Tibial nerve (tissue), 4 donors: ENCODE measurements around the gene CTNNA2.

Experiments
- EP300 ChIP-seq, 2 donors: sonication (generic); formaldehyde crosslinking; IDR thresholded peaks; one replicate each; pipeline ENCODE4 v1.6.1; 2017; ENCODE audit warnings: antibody characterized with exemption in 2 of 2, mild to moderate bottlenecking in 1 of 2
- POLR2A ChIP-seq, 2 donors: fragments of 450-650 bp; IDR thresholded peaks; one replicate each; pipeline ENCODE4 v1.6.1; 2017; ENCODE audit warnings: antibody characterized with exemption in 2 of 2, mild to moderate bottlenecking in 2 of 2, moderate library complexity in 2 of 2
- TF ChIP-seq, protein P1 (sequence below), 5 experiments: fragments of 200-600 bp in 3 of 5; fragments of 450-650 bp in 2 of 5; sonication (generic) in 3 of 5; IDR thresholded peaks; one replicate each; pipeline ENCODE4 v1.5.1; 2016 to 2019; ENCODE audit warnings: antibody characterized with exemption in 5 of 5, mild to moderate bottlenecking in 3 of 5, moderate library complexity in 2 of 5

DNA sequence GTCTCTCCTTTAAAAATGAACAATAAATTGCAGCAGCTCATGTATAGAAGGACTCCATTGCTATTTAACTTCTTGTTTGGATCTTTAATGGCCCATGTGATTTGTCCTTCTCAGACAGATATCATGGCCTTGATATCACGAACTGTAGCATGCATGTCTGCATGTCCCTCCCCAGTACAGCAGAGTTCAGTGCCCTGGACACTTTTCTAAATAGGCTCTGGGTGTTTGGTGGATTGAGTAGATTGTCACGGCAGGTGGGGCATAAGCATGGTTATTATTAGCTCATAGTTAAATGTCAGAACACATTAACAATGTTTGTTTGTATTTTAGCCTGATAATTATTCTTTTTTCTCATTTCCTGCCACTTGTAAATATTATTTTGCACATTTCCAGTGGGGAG lies 673.4 kb downstream of the CTNNA2 start:
- TF ChIP-seq, protein P1, sequence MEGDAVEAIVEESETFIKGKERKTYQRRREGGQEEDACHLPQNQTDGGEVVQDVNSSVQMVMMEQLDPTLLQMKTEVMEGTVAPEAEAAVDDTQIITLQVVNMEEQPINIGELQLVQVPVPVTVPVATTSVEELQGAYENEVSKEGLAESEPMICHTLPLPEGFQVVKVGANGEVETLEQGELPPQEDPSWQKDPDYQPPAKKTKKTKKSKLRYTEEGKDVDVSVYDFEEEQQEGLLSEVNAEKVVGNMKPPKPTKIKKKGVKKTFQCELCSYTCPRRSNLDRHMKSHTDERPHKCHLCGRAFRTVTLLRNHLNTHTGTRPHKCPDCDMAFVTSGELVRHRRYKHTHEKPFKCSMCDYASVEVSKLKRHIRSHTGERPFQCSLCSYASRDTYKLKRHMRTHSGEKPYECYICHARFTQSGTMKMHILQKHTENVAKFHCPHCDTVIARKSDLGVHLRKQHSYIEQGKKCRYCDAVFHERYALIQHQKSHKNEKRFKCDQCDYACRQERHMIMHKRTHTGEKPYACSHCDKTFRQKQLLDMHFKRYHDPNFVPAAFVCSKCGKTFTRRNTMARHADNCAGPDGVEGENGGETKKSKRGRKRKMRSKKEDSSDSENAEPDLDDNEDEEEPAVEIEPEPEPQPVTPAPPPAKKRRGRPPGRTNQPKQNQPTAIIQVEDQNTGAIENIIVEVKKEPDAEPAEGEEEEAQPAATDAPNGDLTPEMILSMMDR (IDR thresholded peaks at IDR 0.05) = no peak
- TF ChIP-seq POLR2A (IDR thresholded peaks at IDR 0.05) = no peak
- TF ChIP-seq EP300 (IDR thresholded peaks at IDR 0.05) = no peak
